ENCODE results near the gene HCAR2.
"Not testable (repeated sequence)": the region's sequence is repeated elsewhere in the genome, so short reads cannot be mapped to it uniquely, and the experiment has no call there.

The HCAR2 gene

GRCh38 chr12:122715211-122715610 lies 12.1 kb upstream of the HCAR2 start:
- DNase-seq = peak in 1 of 3 donors; percentile 29

DNA sequence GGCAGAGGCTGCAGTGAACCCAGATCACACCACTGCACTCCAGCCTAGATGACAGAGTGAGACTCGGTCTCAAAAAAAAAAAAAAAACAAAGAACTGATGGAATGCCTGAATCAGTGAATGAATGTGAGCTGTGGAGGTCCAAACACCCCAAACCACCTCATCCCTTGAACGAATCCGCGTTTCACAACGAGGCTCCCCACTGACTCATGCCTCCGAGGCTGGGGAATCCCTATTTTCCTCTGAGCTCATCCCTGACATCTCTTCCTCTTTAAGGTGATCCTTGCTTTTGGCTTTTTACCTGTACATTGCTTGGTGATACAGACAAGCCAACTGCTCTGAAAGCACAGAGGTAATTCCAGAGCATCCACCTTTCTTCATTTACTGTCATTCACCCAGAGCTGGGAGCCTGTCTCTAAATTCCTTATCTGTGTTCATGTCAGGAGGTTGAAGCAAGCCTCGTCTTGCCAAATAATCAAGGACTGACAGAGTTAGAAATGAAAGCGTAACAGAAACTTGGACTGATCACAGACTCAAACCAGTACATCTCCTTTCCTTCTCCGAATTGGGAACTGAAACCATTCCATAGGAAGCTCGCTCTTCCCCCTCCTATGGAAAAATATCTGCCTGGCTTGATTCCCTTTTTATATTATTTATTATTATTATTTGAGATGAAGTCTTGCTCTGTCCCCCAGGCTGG lies 10.5 kb upstream of the HCAR2 start:
- DNase-seq = not testable (repeated sequence)

- peak; percentile 65 to 78 (median 69) for DNase-seq
Observed at GRCh38 chr12:122711266-122711665, 8.1 kb upstream of the HCAR2 start.

- DNase-seq = not testable (repeated sequence)
Observed at GRCh38 chr12:122710341-122710740, 7.2 kb upstream of the HCAR2 start.

DNA sequence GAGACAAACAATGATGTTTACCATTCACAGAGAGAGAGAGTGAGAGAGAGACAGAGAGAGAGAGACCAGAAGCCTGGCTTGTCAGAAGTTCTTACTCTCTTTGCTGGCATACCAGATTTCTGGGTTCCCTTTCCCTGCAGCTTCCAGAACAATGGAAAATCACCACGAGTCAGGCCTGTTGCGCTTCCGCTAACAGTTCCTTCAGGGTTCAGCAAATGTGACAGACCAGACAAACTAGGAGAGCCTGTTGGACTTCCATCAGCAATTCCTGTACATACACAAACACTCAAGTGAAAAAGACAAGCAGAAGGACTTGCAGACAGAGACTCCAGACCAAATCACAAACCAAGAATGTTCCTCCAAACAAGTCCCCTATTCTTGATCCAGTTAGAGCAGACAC lies 6.1 kb upstream of the HCAR2 start:
- DNase-seq = not testable (repeated sequence)

GRCh38 chr12:122703841-122704240 lies 684 bp upstream of the HCAR2 start:
- not testable (repeated sequence) for DNase-seq

DNA sequence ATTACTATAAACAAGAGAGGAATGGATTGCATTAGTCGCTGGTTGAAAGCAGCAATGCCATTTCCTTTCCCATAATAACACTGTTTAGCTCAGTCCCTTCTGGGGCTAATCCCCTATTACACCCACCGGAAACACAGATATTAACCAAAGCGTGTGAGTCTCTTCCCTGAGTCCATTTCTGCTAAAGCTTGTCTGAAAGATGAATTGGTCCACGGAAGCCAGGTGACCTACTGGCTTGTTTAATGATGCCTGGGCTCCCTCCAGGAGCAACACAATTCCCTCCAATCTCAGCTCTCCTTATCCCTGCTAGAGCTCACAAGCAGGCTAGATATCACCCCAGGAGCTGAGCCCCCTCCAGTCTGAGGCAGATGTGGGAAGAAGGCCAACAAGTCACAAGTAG lies 1.7 kb downstream of the HCAR2 start:
- not testable (repeated sequence) for DNase-seq

- not testable (repeated sequence) for DNase-seq
Observed at GRCh38 chr12:122700038-122700710, 3.0 kb downstream of the HCAR2 start.

DNA sequence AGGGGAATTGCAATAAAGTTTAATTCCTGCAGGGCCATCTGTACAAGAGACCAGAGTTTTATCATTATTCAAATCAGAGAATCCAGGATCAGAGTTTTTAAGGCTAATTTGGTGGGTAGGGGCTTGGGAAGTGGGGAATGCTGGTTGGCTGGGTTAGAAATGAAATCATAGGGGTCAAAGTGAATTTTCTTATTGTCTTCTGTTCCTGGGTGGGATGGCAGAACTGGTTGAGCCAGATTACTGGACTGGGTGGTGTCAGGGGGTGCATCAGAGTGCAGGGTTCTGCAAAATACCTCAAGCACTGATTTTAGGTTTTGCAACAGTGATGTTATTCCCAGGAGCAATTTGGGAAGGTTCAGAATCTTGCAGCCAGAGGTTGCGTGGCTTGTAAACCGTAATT lies 6.2 kb downstream of the HCAR2 start:
- DNase-seq = not testable (repeated sequence)

DNA sequence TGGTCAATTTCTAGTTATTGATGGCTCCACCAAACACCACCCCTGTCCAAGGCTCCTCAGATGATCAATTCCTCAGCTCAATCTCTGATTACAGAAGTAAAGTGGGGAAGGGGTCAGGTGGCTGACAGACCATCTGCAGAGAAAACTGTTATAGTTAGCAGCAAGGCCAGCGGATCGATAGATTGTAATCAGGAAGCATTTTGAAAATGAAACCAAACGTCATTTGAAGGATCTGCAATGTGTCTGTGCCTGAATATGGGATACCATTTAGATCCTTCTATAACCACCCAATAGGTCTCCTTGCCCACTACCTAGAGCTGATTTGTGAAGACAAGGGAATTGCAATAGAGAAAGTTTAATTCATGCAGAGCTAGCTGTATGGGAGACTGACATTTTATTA lies 11.6 kb downstream of the HCAR2 start:
- no peak for DNase-seq

DNA sequence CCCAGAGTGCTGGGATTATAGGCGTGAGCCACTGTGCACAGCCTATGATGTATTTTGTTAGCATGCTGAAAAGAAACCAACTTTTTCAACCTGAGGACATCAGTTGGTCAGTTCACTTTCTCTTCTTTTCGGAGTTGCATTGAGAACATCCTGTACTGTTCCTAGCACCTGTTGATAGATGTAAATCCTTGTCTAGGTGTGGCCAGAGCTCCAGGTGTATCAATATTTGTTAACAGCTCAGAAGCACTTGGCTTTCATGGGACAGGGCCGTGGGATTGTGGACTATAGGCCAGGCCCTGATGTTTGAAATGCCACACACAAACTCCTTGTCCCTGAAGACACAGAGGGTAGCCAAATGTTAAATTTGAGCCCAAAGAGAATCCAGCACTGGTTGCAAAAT lies 14.9 kb downstream of the HCAR2 start:
- DNase-seq = no peak

DNA sequence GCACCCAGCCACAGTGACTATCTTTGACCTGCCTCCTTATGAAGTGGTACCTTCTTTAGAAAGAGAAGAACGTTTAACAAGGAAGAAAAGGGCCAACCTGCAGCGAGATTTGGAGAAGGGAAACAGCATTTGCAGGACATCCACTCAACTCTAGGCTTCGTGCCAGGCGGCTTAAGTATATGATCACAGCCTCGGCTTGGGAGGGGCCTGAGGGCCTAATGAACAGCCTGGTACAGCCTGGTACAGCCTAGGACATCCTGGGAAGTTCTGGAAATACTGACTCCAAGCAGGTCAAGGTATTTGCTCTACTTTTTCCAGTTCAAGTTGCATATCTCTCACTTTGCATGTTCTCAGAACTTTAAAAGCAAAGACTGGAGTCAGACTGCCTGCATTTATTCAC lies 16.1 kb downstream of the HCAR2 start:
- DNase-seq = no peak

DNA sequence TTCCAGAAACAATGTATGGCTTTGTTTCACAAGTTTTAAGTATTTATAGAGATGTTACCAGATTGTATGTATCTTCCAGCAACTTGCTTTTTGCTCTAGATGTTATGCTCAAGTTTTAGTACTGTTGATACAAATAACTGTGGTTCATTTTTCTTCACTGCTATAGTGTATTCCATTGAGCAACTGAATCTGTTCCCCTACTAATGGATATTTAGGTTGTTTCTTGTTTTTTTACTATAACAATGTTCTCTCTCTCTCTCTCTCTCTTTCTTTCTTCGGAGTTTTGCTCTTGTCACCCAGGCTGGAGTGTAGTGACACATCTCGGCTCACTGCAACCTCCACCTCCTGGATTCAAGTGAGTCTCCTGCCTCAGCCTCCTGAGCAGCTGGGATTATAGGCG lies 16.6 kb downstream of the HCAR2 start:
- DNase-seq = no peak

DNA sequence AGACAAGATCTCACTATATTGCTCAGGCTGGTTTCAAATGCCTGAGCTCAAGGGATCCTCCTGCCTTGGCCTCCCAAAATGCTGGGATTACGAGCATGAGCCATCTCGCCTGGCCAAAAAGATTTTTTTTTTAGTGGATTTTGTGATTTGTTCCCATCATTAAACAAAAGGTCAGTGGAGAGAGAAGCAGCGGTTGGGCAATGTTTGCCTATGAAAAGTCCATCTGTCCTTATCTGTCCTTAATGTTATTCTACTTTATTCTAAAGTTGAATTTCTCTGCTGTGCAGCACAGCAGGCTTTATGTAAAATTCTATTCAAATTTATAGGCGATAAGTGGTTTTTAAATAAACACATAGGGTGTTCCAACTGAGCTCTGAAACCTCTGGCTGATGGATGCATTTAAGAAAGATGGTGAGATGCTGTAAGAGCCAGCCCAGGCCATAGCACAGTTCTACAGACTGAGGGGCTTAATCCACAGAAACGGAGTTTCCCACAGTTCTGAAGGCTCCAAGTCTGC lies 18.8 kb downstream of the HCAR2 start:
- no peak for DNase-seq

DNA sequence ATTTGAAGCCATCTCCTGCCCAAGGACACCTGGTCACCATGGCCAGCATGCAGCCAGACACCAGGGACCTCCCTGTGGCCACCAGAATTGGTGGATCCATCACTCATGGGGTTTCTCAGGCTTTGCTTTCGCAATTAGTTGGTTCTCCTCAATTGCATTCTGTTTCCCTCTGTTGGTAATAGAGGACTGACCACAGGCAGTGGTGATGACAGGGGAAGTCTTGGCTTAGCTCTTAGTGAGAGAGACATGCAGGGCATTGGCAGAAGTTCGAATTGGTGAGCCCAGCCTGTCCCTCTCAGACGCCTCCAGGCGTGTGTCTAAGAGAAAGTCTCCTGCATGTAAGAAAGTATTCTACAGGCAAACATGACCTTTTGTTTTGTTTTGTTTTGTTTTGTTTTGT lies 21.3 kb downstream of the HCAR2 start:
- DNase-seq = peak; percentile 89 to 96 (median 95)

DNA sequence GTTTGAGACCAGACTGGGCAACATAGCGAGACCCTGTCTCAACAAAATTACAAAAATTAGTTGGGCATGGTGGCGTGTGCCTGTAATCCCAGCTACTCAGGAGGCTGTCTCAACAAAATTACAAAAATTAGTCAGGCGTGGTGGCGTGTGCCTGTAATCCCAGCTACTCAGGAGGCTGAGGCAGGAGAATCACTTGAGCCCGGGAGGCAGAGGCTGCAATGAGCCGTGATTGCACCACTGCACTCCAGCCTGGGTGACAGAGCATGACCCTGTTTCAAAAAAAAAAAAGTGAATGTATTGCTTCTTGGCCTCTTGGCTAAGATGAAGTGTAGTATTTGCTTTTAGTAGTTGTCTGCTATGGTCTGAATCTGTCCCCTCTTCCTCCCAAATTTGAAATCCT lies 22.2 kb downstream of the HCAR2 start:
- DNase-seq = peak; percentile 28 to 38 (median 33)

- not testable (repeated sequence) for DNase-seq
Observed at GRCh38 chr12:122676781-122677180, 26.4 kb downstream of the HCAR2 start.

GRCh38 chr12:122676015-122676414 lies 27.1 kb downstream of the HCAR2 start:
- not testable (repeated sequence) for DNase-seq

GRCh38 chr12:122672515-122672914 lies 30.6 kb downstream of the HCAR2 start:
- DNase-seq = no peak

DNA sequence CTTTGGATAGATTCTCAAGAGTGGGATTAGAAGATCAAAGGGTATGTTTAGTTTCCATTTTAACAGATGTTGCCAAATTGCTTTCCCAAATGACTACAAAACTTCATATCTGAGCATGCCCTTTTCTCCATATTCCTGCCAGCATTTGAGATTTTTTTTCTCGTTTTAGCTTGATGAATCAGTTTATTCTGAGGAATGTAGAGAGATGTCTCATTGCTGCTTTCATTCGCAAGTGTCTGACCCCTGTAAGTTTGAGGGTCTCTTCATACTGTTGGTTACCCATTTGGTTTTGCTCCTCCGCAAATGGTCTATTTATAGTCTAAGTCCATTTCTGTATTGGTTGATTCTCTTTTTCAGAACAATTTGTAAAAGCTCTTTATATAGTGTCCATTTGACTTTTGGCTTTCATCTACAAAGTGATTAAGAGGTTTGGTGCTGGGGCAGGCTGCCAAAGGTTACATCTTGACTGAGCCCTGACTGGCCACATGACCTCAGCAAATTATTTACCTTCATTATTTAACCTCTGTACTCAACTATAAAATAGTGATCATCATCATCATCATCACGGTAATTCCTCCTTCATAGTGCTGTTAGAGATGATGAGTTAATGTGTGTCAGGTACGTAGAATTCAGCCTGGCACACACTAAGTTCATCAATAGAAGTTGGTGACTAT lies 33.6 kb downstream of the HCAR2 start:
- no peak for DNase-seq

- DNase-seq = no peak
Observed at GRCh38 chr12:122668268-122668667, 34.9 kb downstream of the HCAR2 start.

DNA sequence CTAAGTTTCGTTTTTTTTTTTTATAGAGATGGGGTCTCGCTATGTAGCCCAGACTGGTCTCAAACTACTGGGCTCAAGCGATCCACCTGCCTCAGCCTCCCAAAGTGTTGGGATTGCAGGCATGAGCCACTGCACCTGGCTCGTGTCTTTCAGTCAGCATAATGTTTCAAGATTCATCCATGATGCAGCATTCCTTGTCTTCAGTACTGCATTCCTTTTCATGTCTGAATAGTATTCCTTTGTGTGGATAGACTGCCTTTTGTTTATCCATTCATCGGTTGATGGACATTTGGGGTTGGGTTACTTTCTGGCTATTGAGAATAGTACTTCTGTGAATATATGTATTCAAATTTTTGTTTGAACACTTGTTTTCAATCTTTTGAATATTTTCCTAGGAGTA lies 37.4 kb downstream of the HCAR2 start:
- no peak for DNase-seq

- peak in 1 of 3 donors; percentile 35 for DNase-seq
Observed at GRCh38 chr12:122665349-122665748, 37.8 kb downstream of the HCAR2 start.

- DNase-seq = no peak
Observed at GRCh38 chr12:122661938-122662337, 41.2 kb downstream of the HCAR2 start.
